Lung (tissue), 12 donors: ENCODE results near the gene C15orf39. TPM values are rescaled to one million over a fixed set of nuclear protein-coding genes. Genes with fewer than 3 reads are reported as not detected.
"Not testable (repeated sequence)": the region's sequence is repeated elsewhere in the genome, so short reads cannot be mapped to it uniquely, and the experiment has no call there.

Source experiments
- ATAC-seq: fragments of 200-7000 bp; cut with Tn5 transposase; one replicate; pipeline ENCODE4 v1.9.1; 2020; ENCODE audit warnings: moderate number of reproducible peaks; ENCODE audit not compliant: insufficient read depth, low FRiP score
- DNase-seq, 3 donors: peaks; one replicate each; pipeline ENCODE4 v3.0.0-alpha.2; 2013 to 2017
- H3K27ac ChIP-seq, 2 donors: one replicate each; pipeline ENCODE4 v1.5.1; 2013; ENCODE audit warnings: mild to moderate bottlenecking in 2 of 2, moderate library complexity in 2 of 2, control low read depth in 1 of 2, inconsistent platforms in 1 of 2, low read depth in 1 of 2, low read length in 1 of 2
- H3K27me3 ChIP-seq, 3 donors: one replicate each; pipeline ENCODE4 v1.5.1; 2013; ENCODE audit warnings: low read length in 2 of 3; ENCODE audit not compliant: control insufficient read depth in 3 of 3, insufficient read depth in 3 of 3
- H3K36me3 ChIP-seq, 4 donors: one replicate each; pipeline ENCODE4 v1.5.1; 2013; ENCODE audit warnings: low read length in 4 of 4, mild to moderate bottlenecking in 1 of 4, moderate library complexity in 1 of 4; ENCODE audit not compliant: control insufficient read depth in 4 of 4, insufficient read depth in 4 of 4
- H3K4me1 ChIP-seq, 5 donors: one replicate each; pipeline ENCODE4 v1.5.1; 2013; ENCODE audit warnings: low read length in 5 of 5, mild to moderate bottlenecking in 2 of 5, moderate library complexity in 1 of 5; ENCODE audit not compliant: control insufficient read depth in 5 of 5, insufficient read depth in 5 of 5
- H3K4me3 ChIP-seq: one replicate; pipeline ENCODE4 v1.5.1; 2013; ENCODE audit warnings: mild to moderate bottlenecking, control low read depth, moderate library complexity
- H3K9ac ChIP-seq, 2 donors: one replicate each; pipeline ENCODE4 v1.5.1; 2013; ENCODE audit warnings: low read length in 2 of 2, control low read depth in 1 of 2; ENCODE audit not compliant: insufficient read depth in 1 of 2
- H3K9me3 ChIP-seq, 4 donors: one replicate each; pipeline ENCODE4 v1.5.1; 2013; ENCODE audit warnings: low read length in 3 of 4, mild to moderate bottlenecking in 1 of 4, moderate library complexity in 1 of 4; ENCODE audit not compliant: control insufficient read depth in 4 of 4, insufficient read depth in 3 of 4
- CTCF ChIP-seq: IDR thresholded peaks from 2 replicates; pipeline ENCODE4 v1.5.1; 2012; ENCODE audit warnings: mild to moderate bottlenecking; ENCODE audit errors: control extremely low read depth, extremely low read depth
- WGBS, 2 donors: extraction: QIAGEN DNeasy Blood & Tissue Kit; methylation state at CpG; one replicate each; pipeline ENCODE4 v1.1.7; 2013; 5-methylcytosine and 5-hydroxymethylcytosine counted together
- polyA plus RNA-seq, 2 donors: library from polyadenylated mRNA; stranded (reverse); fragments of 200-250 nt; gene quantifications; one replicate each; pipeline ENCODE4 v1.2.1, GENCODE V29; 2013
- total RNA-seq, 2 donors: library from RNA; depleted of rRNA in 1 of 2; stranded (reverse); fragments of >200 nt in 1 of 2; gene quantifications; one replicate each; pipeline ENCODE4 v1.2.1, GENCODE V29; 2014 to 2021
- donor health status: control.
- donor health status: control.
- donor health status: Bipolar disorder and iron deficiency.
- donor health status: healthy.
- donor health status: DM: yes; HTN: yes; CAD: no.

The C15orf39 gene
- total and polyA plus RNA-seq, 4 donors: 13.1 to 57.7 (median 25.6) TPM

GRCh38 chr15:75217012-75217411 lies 15.3 kb downstream of the C15orf39 start:
- peaks cover 0 to 23% (median 3%) of the 10 kb centered on the region in 4 donors for H3K36me3 ChIP-seq
- DNase-seq: no peak
- no peak overlapping the region for H3K27ac ChIP-seq
- H3K9ac ChIP-seq: no peak overlapping the region
- H3K4me3 ChIP-seq: no peak overlapping the region
- WGBS, 2 donors: 91 to 93% methylated on average over 5 to 6 of the region's 6 CpGs
- ATAC-seq: no peak
- H3K9me3 ChIP-seq: no peaks in the 10 kb centered on the region
- no peaks in the 10 kb centered on the region for H3K27me3 ChIP-seq
- H3K4me1 ChIP-seq: peaks cover 0 to 1% (median 0%) of the 10 kb centered on the region in 5 donors
- TF ChIP-seq CTCF: no peak

GRCh38 chr15:75217574-75217973 lies 15.9 kb downstream of the C15orf39 start:
- ATAC-seq: not testable (repeated sequence)

GRCh38 chr15:75219507-75219929 lies 17.8 kb downstream of the C15orf39 start:
- not testable (repeated sequence) for H3K4me3 ChIP-seq, ATAC-seq, H3K27me3 ChIP-seq, H3K4me1 ChIP-seq, H3K36me3 ChIP-seq, H3K9ac ChIP-seq, DNase-seq, H3K27ac ChIP-seq, H3K9me3 ChIP-seq
- 79 to 81% methylated on average over 4 of the region's 4 CpGs for WGBS, 2 donors

More at GRCh38 chr15:75217574-75217973, 15.9 kb downstream of the C15orf39 start:
- not testable (repeated sequence) for H3K27ac ChIP-seq, H3K9me3 ChIP-seq, H3K4me3 ChIP-seq, DNase-seq, H3K4me1 ChIP-seq, H3K9ac ChIP-seq, H3K27me3 ChIP-seq
- H3K36me3 ChIP-seq: peaks cover 0 to 18% (median 0%) of the 10 kb centered on the region in 4 donors
- WGBS, 2 donors: 88 to 89% methylated on average over 3 of the region's 3 CpGs

GRCh38 chr15:75223688-75224087 lies 22.0 kb downstream of the C15orf39 start:
- H3K27me3 ChIP-seq: no peaks in the 10 kb centered on the region
- no peak overlapping the region for H3K27ac ChIP-seq
- 92 to 95% methylated on average over 6 of the region's 6 CpGs for WGBS, 2 donors
- H3K9me3 ChIP-seq: no peaks in the 10 kb centered on the region
- TF ChIP-seq CTCF: no peak
- H3K9ac ChIP-seq: no peak overlapping the region
- H3K4me3 ChIP-seq: no peak overlapping the region
- peaks cover 0 to 2% (median 0%) of the 10 kb centered on the region in 5 donors for H3K4me1 ChIP-seq
- DNase-seq: no peak
- no peak for ATAC-seq
- H3K36me3 ChIP-seq: no peaks in the 10 kb centered on the region
